DND-41 (cell line): ENCODE data around the gene DDX56.

Source experiments
- ATAC-seq: fragments of 200-7000 bp; cut with Tn5 transposase; 3 replicates; pipeline ENCODE4 v1.9.1; 2021; ENCODE audit warnings: low read depth; ENCODE audit not compliant: insufficient read depth
- DNase-seq: peaks from one replicate; pipeline ENCODE4 v3.0.0-alpha.2; 2020
- H2AFZ ChIP-seq: 2 replicates; pipeline ENCODE4 v1.6.0; 2012; ENCODE audit warnings: low read depth, low read length
- H3K27ac ChIP-seq: 2 replicates; pipeline ENCODE4 v1.5.1; 2012; ENCODE audit warnings: low read length, inconsistent platforms
- H3K27me3 ChIP-seq: fragments of 200-600 bp; sonication (generic); 2 replicates; pipeline ENCODE4 v1.6.0; 2012; ENCODE audit warnings: low read length, mild to moderate bottlenecking, inconsistent platforms; ENCODE audit not compliant: insufficient read depth, poor library complexity
- H3K36me3 ChIP-seq: 2 replicates; pipeline ENCODE4 v1.5.1; 2012; ENCODE audit warnings: low read length, inconsistent platforms; ENCODE audit not compliant: insufficient read depth
- H3K4me1 ChIP-seq: 2 replicates; pipeline ENCODE4 v1.5.1; 2012; ENCODE audit warnings: mild to moderate bottlenecking, low read length; ENCODE audit not compliant: insufficient read depth
- H3K4me2 ChIP-seq: 2 replicates; pipeline ENCODE4 v1.6.0; 2012; ENCODE audit warnings: mild to moderate bottlenecking, moderate library complexity, low read length, inconsistent platforms; ENCODE audit not compliant: insufficient read depth
- H3K4me3 ChIP-seq, 2 experiments: fragments of 200-600 bp in 1 of 2; shearing (Covaris generic) in 1 of 2; 2 replicates each; pipeline ENCODE4 v1.5.1; 2012 to 2016; ENCODE audit warnings: inconsistent platforms in 2 of 2, low read length in 2 of 2, mild to moderate bottlenecking in 2 of 2, low read depth in 1 of 2, moderate library complexity in 1 of 2
- H3K79me2 ChIP-seq: 2 replicates; pipeline ENCODE4 v1.6.0; 2012; ENCODE audit warnings: low read length, inconsistent platforms; ENCODE audit not compliant: insufficient read depth
- H3K9ac ChIP-seq: 2 replicates; pipeline ENCODE4 v1.6.0; 2012; ENCODE audit warnings: low read depth, mild to moderate bottlenecking, inconsistent platforms, low read length, moderate library complexity
- H3K9me3 ChIP-seq: 2 replicates; pipeline ENCODE4 v1.5.1; 2012; ENCODE audit warnings: low read length, moderate library complexity, mild to moderate bottlenecking, inconsistent platforms; ENCODE audit not compliant: insufficient read depth, severe bottlenecking
- H4K20me1 ChIP-seq: 2 replicates; pipeline ENCODE4 v1.6.0; 2012; ENCODE audit warnings: low read length; ENCODE audit not compliant: insufficient read depth
- CTCF ChIP-seq: IDR thresholded peaks from 2 replicates; pipeline ENCODE4 v1.5.1; 2012; ENCODE audit warnings: borderline replicate concordance, low read length, moderate library complexity, mild to moderate bottlenecking; ENCODE audit not compliant: poor library complexity, severe bottlenecking; ENCODE audit errors: extremely low read depth
- EZH2 ChIP-seq: IDR thresholded peaks from 3 replicates; pipeline ENCODE4 v1.6.1; 2012; ENCODE audit warnings: borderline replicate concordance, low read depth, mild to moderate bottlenecking, moderate library complexity, low read length, inconsistent platforms; ENCODE audit not compliant: severe bottlenecking

DDX56 gene

DNA sequence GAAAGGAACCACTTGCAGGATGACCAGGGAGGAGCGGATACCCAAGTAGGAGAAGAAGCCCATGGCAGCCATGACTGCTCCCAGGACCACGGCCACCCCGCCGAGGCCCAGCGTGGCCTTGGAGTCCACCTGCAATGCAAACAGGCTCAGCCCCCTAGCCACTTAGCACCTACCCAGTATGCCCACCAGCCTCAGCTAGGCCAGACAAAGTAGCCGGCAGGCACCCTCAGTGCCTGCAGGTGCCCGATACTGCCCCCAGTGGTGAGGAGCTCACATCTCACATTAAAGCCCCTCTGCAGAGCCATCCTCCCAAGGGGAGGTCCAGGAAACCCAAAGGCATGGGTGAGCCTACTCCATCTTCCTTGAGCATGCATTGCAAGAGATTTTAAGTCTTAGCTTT is 39.2 kb downstream of the DDX56 start:
- no peak overlapping the region for H2AFZ ChIP-seq
- H3K9me3 ChIP-seq, result no peaks in the 10 kb centered on the region
- H3K36me3 ChIP-seq, result no peaks in the 10 kb centered on the region
- H3K4me2 ChIP-seq, result no peak overlapping the region
- no peak overlapping the region for H3K9ac ChIP-seq
- TF ChIP-seq EZH2 (no peak), CTCF (peak; percentile 80)
- H3K79me2 ChIP-seq, result no peaks in the 10 kb centered on the region
- H3K4me3 ChIP-seq, result no peak overlapping the region
- peak; percentile 95 for ATAC-seq
- H3K27ac ChIP-seq, result no peak overlapping the region
- no peaks in the 10 kb centered on the region for H4K20me1 ChIP-seq
- no peaks in the 10 kb centered on the region for H3K4me1 ChIP-seq
- H3K27me3 ChIP-seq, result no peaks in the 10 kb centered on the region
- DNase-seq, result peak; percentile 64

DNA sequence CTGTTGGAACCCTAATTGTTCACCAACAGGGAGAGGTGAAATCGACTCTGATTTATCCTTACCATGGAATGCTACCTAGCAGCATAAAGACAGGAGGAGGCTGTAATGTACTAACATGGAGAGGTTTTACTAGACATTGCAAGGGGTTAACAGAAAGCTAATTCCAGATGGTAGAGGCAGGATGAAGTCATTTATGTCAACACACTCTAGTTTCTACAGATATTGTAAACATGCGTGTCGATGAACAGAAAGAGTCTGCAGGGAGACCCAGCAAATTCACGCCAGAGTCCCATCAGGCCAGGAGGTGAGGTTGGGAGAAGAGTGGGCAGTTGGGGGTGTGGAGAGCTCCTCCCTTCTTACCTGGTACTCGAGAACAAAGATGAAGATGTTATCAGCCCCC is 39.6 kb downstream of the DDX56 start:
- H4K20me1 ChIP-seq, result no peaks in the 10 kb centered on the region
- H3K4me2 ChIP-seq, result no peak overlapping the region
- DNase-seq, result no peak
- no peak overlapping the region for H3K9ac ChIP-seq
- no peaks in the 10 kb centered on the region for H3K36me3 ChIP-seq
- H2AFZ ChIP-seq, result no peak overlapping the region
- no peaks in the 10 kb centered on the region for H3K9me3 ChIP-seq
- no peak overlapping the region for H3K27ac ChIP-seq
- H3K4me3 ChIP-seq, result no peak overlapping the region
- TF ChIP-seq EZH2, result no peak
- no peak for TF ChIP-seq CTCF
- no peaks in the 10 kb centered on the region for H3K79me2 ChIP-seq
- ATAC-seq, result no peak
- H3K27me3 ChIP-seq, result no peaks in the 10 kb centered on the region
- H3K4me1 ChIP-seq, result no peaks in the 10 kb centered on the region

DNA sequence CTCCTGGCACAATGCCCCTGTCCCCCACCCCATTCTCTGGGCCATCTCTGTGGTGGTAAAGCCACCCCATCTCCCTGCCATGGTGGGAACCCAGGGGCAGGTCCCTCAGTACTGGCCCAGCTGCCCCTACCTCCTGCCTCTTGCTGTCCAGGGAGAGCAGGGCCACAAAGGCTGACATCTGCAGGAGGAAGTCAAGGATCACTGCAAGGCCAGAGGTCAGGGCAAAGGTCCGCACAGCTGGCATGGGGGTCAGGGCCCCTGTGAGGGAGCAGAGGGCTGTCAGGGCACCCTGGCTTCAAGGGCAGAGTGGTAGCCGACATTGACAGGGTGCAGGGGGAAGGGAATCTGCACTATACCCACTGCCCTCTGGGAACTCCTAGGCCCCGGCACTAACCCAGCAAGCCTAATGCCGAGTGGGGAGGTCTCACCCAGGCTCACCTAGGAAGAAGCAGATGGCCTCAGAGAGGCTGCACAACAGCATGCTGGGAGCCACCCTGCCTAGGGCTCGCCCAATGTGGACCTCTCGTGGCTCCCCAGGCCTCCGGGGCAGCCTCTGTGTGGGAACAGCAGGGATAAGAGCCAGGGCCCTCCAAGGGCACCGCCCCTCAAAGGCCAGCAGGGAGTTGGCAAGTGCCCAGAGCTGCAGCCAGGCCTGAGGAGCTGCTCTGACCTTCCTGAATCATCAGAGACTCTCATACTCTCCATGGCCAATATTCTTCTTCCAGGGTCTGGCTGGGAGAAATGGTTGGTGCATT is 40.2 kb downstream of the DDX56 start:
- ATAC-seq (no peak), DNase-seq (no peak)
- H3K9ac ChIP-seq, result no peak overlapping the region
- H3K4me1 ChIP-seq, result no peaks in the 10 kb centered on the region
- H3K4me3 ChIP-seq, result no peak overlapping the region
- no peaks in the 10 kb centered on the region for H3K27me3 ChIP-seq
- no peaks in the 10 kb centered on the region for H4K20me1 ChIP-seq
- H3K79me2 ChIP-seq, result no peaks in the 10 kb centered on the region
- no peaks in the 10 kb centered on the region for H3K9me3 ChIP-seq
- no peaks in the 10 kb centered on the region for H3K36me3 ChIP-seq
- H3K27ac ChIP-seq, result no peak overlapping the region
- no peak overlapping the region for H3K4me2 ChIP-seq
- H2AFZ ChIP-seq, result no peak overlapping the region
- TF ChIP-seq EZH2 (no peak), CTCF (no peak)
